B cell (primary cell): ENCODE measurements around the gene GCN1.

Experiments
- EZH2 ChIP-seq: IDR thresholded peaks from 2 replicates; pipeline ENCODE4 v1.6.1; 2012; ENCODE audit warnings: borderline replicate concordance, low read depth, mild to moderate bottlenecking, moderate library complexity, low read length; ENCODE audit not compliant: insufficient read depth, poor library complexity, severe bottlenecking
- TF ChIP-seq, protein P1 (sequence below): fragments of 200-600 bp; IDR thresholded peaks from one replicate; pipeline ENCODE4 v1.8.0; 2022; ENCODE audit warnings: antibody characterized with exemption, mild to moderate bottlenecking

GRCh38 chr12:120199595-120200306, 5.2 kb upstream of the GCN1 start:
- TF ChIP-seq, protein P1, sequence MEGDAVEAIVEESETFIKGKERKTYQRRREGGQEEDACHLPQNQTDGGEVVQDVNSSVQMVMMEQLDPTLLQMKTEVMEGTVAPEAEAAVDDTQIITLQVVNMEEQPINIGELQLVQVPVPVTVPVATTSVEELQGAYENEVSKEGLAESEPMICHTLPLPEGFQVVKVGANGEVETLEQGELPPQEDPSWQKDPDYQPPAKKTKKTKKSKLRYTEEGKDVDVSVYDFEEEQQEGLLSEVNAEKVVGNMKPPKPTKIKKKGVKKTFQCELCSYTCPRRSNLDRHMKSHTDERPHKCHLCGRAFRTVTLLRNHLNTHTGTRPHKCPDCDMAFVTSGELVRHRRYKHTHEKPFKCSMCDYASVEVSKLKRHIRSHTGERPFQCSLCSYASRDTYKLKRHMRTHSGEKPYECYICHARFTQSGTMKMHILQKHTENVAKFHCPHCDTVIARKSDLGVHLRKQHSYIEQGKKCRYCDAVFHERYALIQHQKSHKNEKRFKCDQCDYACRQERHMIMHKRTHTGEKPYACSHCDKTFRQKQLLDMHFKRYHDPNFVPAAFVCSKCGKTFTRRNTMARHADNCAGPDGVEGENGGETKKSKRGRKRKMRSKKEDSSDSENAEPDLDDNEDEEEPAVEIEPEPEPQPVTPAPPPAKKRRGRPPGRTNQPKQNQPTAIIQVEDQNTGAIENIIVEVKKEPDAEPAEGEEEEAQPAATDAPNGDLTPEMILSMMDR, result no peak
- TF ChIP-seq EZH2, result no peak
